HUDEP-2 (cell line): ENCODE results near the gene PRIMPOL.
A peak's percentile ranks its signal among the peaks of the same experiment; 100 is the strongest.
"Not testable (repeated sequence)": the region's sequence is repeated elsewhere in the genome, so short reads cannot be mapped to it uniquely, and the experiment has no call there.

Experiments used
- DNase-seq, 76 experiments: peaks; one replicate each; lab custom pipeline; 2025; ENCODE audit not compliant: unreplicated experiment in 76 of 76; lab: John Stamatoyannopoulos, UW

PRIMPOL gene

DNA sequence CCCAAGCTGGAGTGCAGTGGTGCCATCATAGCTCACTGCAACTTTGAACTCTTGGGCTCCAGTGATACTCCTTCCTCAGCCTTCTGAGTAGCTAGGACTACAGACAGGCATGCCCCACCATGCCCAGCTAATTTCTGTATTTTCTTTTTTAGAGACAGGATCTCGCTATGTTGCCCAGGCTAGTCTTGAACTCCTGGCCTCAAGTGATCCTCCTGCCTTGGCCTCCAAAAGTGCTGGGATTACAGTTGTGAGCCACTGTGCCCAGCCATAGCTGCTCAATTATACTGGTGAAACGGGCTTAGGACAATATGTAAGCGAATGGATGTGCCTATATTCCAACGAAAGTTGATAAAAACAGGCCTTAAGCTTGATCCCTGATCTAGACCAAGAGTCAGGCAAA, 13.4 kb upstream of the PRIMPOL start:
- no peak for DNase-seq

GRCh38 chr4:184636897-184637296, 12.6 kb upstream of the PRIMPOL start:
- DNase-seq, result no peak

DNA sequence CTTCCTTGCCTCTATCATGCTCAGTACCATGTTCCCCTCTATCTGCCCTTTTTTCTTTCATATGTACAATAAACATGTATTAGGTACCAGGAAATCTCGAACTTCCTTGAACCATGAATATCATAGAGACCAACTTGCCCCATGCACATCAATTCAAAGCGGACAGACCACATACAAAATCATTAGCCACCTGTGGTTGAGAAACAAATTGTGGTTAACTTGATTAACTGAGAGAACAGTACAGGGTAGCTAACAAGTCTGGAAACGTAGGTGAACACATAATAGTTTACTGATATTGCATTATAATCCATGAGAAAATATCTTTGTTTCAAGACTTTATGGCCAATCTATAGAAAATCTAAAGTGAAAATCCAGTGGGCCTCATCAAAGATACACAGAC, 8.5 kb upstream of the PRIMPOL start:
- DNase-seq, result no peak

- DNase-seq, result no peak
These were observed 8.1 kb upstream of the PRIMPOL start for GRCh38 chr4:184641451-184641850.

GRCh38 chr4:184643731-184644130, 5.8 kb upstream of the PRIMPOL start:
- DNase-seq, result no peak

GRCh38 chr4:184644553-184645307, 4.8 kb upstream of the PRIMPOL start:
- DNase-seq, result no peak

GRCh38 chr4:184645904-184646610, 3.5 kb upstream of the PRIMPOL start:
- no peak for DNase-seq

DNA sequence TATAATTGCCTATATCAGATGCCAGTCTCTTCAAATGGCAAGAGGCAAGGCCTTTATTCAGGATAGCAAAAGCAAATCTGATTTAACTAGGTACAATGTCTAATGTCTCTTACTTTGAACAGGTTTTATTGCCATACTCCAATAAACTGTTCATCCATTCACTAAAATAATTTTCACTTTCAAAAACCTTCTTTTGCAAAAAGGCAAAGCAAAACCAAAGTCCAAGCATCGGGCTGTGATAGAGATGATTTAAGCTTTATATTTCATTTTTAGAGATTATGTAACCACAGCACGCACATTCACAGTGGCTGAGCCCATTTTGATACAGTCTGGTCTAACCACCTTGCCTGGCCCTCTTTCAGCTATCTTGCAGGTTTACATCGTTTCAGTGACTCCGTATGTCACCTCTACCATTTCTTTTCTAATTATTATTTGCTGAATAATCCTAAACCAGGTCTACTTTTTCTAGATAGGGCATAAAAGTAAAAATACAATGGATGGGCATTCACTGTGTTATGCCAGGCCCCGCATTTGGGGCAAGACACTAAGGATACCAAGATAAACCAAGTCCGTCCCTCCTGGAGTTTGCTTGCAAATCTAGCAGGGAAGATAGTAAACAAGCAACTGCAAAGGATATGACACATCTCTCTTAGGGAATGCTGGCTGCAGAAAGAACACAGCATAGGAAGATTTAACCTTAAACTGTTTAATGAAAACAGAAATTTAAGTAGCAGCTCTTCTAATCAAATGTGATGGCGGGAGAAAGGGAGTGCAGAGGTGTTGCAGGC, 2.1 kb upstream of the PRIMPOL start:
- no peak for DNase-seq

DNA sequence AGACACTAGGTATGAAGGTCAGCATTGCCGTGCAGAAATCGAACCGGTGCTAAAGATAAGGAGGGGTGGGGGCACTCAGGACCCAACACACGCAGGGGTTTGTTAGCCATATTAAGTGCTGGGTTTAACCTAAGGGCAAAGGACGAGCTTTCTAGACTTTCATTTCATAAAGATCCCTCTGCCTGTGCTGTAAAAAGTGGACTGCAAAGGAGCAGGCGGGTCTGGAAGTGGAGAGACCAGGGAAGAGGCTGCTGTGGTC, 1.6 kb upstream of the PRIMPOL start:
- DNase-seq, result peak in 2 of 76 experiments; percentile 13 to 33

DNA sequence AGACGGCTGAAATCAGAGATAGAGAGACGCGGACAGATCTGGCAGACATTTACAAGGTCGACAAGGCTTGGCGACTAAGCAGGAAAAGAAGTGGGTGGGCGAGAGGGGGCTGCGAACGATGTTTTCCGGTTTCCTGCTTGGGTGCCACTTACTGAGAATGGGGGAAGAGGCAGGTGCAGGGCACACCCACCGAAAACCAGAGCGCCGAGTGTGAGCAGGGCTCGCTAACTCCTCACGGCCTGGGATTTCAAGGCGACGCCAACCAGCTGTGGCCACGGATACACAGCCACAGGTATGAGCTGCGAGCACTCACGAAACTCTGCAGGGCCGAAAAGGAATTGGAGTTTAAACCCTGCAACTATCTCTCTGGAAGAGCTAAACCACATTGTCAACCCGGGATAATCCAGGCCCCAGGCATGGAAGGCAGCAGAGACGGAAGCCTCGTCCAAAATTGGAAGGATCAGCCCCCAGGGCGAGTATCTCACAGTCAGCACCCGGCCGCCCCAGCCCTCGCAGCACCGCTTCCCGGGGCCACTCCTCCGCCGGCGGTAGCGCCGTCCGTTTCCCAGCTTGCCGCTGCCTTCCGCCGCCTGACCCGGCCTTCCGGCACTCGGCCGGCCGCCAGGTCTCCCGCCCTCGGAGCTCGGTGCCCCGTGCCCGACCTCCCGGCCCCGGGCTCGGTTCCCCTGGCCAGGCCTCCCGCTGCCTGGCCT, 1.1 kb upstream of the PRIMPOL start:
- DNase-seq, result peak in 38 of 76 experiments; percentile 4 to 55 (median 24)

DNA sequence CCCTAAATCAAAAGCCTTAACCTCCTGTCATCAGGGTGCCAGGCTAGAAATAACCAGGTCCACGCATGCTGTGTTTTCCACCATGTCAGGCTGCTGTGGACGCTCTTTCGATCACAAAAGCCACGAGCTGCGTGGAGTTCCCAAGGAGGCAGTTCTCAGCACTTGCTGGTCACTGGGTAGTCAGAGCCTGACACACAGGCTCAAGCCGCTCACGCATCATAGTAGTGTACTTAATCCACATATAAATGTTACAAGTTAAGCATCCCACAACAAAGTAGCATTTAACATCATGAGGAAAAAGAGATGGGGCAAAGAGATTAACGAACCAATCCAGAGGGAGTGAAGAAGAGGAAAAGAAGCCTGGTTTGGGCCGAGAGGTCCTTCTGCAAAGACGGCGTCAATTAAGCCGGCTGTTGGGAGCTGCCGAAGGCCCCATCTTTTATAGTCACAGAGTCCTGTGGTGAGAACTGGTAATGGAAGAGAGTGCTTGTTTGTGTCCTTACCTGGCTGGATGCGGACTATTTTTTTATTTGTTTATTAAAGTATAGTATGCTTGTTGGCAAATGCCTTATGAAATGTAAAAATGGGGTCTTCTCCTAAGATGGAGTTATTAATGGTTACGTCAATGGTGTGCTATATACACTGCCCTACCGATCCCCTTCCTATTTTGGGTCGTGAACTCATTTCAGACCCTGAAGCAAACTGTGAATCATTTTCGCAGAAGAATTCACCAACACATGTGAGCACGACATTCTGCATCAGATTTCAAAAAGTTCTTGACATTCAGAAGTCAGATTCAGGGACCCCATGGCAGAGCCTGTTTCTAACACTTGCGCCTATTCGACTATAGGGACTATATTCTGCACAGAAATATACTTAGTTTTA, 675 bp downstream of the PRIMPOL start:
- peak in 14 of 76 experiments; percentile 2 to 46 (median 27) for DNase-seq

- DNase-seq, result no peak
These were observed 2.4 kb downstream of the PRIMPOL start for GRCh38 chr4:184651899-184652298.

DNA sequence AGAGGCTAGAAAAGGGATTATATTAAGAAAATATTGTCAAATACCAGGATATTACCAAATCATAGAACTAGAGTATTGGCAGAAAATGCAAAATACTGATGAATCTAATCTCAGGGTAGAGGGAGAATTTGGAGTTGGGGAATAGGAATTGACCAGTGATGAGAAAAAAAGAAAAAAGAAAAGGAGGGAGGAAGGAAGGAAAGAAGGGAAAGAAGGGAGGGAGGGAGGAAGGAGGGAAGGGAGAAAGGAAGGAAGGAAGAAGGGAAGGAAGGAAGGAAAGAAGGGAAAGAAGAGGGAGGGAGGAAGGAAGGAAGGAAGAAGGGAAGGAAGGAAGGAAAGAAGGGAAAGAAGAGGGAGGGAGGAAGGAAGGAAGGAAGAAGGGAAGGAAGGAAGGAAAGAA, 3.1 kb downstream of the PRIMPOL start:
- DNase-seq, result not testable (repeated sequence)

DNA sequence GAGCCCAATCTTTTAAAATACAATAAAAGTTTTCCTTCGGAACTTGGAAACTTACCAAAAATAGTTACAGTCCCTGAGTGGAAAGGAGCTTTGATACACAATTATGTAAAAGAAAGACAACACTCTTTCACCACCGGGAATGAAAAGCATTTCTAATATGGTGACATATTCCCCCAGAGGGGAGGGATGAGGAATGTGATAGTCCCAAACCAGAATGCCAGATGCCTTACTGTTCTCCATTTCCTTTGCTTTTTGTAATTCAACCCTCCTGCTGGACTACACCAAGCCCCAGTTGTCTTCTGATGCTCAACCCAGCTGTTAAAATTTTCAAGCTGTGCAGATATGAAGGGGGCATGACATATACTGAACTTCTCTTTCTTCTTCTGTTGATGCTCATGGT, 4.1 kb downstream of the PRIMPOL start:
- no peak for DNase-seq

DNA sequence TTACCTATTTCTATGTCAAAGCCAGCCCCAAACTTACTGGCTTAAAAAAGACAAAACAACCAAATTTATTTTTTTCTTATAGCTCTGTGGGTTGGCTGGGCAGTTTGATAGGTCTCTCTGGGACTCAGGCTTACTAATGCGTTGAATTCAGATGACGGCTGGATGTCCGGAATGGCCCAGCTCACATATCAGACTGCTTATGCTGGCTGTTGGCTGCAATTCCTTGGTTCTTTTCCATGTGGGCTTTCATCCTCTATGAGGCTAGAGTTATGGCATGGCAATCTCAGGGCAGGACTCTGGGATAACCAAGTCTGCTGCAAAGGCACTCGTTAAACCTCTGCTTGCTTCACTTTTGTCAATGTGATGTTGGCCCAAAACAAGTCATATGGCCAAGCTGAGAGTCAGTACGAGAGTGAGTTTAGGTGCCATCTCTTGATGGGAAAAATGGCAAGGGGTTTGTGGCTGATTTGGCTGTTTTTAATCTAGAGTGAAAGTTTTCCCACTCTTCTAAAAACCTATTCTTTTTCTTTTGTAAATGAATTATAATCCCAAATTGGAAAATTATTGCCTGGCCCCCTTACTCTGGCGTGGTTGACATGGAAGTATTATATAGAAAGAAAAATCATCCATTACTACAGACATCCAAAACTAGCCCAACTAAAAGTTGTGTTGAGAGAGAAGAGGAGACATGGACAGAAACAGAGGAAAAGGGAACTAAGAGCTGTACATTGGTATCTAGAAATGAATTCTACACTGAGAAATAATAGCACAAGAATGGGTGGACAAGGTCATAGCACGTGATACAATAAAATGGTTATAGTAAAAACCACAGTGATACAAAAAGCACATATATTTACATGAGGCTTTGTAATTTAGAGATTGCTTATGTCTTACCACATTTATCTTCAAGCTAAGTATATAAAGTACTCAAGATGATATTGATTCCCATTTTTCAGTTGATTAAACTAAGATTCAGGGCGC, 6.6 kb downstream of the PRIMPOL start:
- DNase-seq, result no peak

GRCh38 chr4:184657144-184657543, 7.6 kb downstream of the PRIMPOL start:
- DNase-seq, result no peak

GRCh38 chr4:184657820-184658219, 8.3 kb downstream of the PRIMPOL start:
- not testable (repeated sequence) for DNase-seq

DNA sequence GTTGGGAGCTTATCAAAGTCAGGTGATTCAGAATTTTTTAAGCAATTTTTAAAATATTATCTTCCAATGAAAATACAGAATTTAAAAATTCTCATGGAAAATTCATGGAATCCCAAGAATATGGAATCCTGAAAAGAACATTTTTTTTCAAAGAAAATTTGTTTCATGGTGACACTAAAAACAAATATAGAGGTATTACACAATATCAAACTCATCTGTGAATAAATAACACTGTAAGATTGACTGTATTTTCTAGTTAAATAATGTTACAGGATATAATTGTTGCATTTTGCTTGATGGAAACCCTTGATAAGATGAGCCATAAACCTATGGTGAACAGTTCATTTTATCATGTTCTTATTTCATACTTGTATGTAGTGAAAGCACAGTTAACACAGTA, 11.4 kb downstream of the PRIMPOL start:
- no peak for DNase-seq

GRCh38 chr4:184662236-184662635, 12.7 kb downstream of the PRIMPOL start:
- DNase-seq, result no peak
